AG04449 (cell line): ENCODE data around the gene TMEM109.

Experiments used
- CTCF ChIA-PET: fragments of 350-600 bp; formaldehyde crosslinking; extraction: SDS; loops from one replicate; lab custom pipeline; 2021; ENCODE audit warnings: antibody characterized with exemption; lab: Yijun Ruan, JAX
- POLR2A ChIA-PET: fragments of 400-600, 350-600 bp; formaldehyde crosslinking; extraction: SDS; loops from one replicate; lab custom pipeline; 2020; ENCODE audit warnings: antibody characterized with exemption, inconsistent platforms; lab: Yijun Ruan, JAX
- DNase-seq: peaks from one replicate; pipeline ENCODE4 v3.0.0-alpha.2; 2010; ENCODE audit warnings: low read depth, low spot score
- H3K4me3 ChIP-seq: 2 replicates; pipeline ENCODE4 v1.5.1; 2011; ENCODE audit warnings: low read depth, mild to moderate bottlenecking, control low read depth, low read length
- TF ChIP-seq, protein P1 (sequence below): IDR thresholded peaks from one replicate; pipeline ENCODE4 v1.5.1; 2011; ENCODE audit warnings: mild to moderate bottlenecking, moderate library complexity, low read length, control low read depth, inconsistent platforms; ENCODE audit not compliant: insufficient read depth; ENCODE audit errors: missing control alignments

The TMEM109 gene

DNA sequence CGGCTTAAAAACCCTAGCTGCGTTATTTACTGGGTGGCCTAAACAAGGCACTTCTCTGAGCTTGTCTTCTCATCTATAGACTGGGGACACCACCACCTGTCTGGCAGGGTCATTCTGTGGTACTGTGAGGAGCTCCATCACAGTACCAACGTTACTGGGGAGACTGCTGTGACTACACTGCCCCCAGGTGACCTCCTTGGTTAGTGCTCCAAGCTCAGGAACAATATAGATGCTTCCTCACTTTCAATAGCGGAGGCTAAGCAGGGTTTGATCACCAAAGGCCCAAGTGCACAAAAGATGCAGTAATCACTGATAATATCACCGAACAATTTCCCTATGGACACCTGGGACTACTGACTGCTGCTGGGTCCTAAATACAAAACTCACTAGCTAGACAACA lies 26.4 kb upstream of the TMEM109 start:
- no peak overlapping the region for H3K4me3 ChIP-seq
- no peak for DNase-seq
- TF ChIP-seq, protein P1, sequence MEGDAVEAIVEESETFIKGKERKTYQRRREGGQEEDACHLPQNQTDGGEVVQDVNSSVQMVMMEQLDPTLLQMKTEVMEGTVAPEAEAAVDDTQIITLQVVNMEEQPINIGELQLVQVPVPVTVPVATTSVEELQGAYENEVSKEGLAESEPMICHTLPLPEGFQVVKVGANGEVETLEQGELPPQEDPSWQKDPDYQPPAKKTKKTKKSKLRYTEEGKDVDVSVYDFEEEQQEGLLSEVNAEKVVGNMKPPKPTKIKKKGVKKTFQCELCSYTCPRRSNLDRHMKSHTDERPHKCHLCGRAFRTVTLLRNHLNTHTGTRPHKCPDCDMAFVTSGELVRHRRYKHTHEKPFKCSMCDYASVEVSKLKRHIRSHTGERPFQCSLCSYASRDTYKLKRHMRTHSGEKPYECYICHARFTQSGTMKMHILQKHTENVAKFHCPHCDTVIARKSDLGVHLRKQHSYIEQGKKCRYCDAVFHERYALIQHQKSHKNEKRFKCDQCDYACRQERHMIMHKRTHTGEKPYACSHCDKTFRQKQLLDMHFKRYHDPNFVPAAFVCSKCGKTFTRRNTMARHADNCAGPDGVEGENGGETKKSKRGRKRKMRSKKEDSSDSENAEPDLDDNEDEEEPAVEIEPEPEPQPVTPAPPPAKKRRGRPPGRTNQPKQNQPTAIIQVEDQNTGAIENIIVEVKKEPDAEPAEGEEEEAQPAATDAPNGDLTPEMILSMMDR = peak; percentile 72
- ChIA-PET POLR2A (interaction anchor here (0.5 to 1.8 kb wide), 4 partner anchors 12 to 56 kb away, joined by 3 to 12 read pairs (median 4); no protein-coding TSS in a partner anchor), CTCF (interaction anchor here (0.5 to 26.0 kb wide), 22 partner anchors 10 to 1065 kb away, joined by 3 to 1087 read pairs (median 4); partner anchors contain the start of genes CCDC86 and ZP1)

DNA sequence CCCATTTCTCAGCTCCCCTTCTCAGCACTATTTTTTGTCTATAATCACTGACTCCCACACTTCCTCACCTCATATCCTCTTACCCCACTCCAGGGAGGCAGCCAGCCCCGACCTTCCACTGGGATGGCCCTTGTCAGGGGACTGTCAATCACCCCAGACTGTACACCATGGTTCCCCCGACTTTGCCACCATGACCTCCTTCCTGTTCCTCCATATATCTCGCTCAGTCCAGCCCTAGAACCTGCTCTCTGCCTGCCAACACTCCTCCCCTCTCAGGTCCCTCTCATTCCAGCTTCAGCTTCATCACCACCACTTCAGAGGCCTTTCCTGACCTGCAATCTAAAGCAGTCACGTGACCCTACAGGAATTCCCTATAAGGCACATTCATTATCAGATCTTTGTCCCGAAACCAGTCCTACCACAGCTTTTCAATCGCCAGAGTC lies 24.1 kb upstream of the TMEM109 start:
- TF ChIP-seq, protein P1 = no peak
- ChIA-PET CTCF (interaction anchor here (1.3 to 26.0 kb wide), 5 partner anchors 11 to 112 kb away, joined by 5 to 1087 read pairs (median 80); partner anchors contain the start of gene CCDC86), POLR2A (no interaction called here)
- no peak overlapping the region for H3K4me3 ChIP-seq
- no peak for DNase-seq

DNA sequence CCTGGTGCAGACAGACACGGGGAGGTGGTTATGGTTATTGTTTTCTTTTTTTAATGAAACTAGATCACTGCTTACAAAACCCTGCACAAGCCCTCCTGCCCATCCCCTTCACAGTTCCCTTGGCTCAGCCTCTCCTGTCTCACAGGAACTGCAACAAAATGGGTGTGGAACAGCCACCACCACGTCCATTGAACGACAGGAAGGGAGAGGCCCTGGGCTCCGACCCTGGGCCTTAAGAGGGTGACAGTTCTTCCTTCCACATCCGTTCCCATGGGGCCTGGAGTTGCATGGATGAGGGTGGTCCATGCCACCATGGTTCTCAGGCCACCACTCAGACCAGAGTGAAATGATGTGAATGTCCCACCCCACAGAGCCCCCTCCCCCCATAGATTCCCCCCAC lies 23.3 kb upstream of the TMEM109 start:
- ChIA-PET POLR2A (no interaction called here), CTCF (interaction anchor here (4.2 to 26.0 kb wide), 3 partner anchors 10 to 113 kb away, joined by 80 to 1087 read pairs (median 157); partner anchors contain the start of gene CCDC86)
- no peak overlapping the region for H3K4me3 ChIP-seq
- TF ChIP-seq, protein P1 = no peak
- no peak for DNase-seq

DNA sequence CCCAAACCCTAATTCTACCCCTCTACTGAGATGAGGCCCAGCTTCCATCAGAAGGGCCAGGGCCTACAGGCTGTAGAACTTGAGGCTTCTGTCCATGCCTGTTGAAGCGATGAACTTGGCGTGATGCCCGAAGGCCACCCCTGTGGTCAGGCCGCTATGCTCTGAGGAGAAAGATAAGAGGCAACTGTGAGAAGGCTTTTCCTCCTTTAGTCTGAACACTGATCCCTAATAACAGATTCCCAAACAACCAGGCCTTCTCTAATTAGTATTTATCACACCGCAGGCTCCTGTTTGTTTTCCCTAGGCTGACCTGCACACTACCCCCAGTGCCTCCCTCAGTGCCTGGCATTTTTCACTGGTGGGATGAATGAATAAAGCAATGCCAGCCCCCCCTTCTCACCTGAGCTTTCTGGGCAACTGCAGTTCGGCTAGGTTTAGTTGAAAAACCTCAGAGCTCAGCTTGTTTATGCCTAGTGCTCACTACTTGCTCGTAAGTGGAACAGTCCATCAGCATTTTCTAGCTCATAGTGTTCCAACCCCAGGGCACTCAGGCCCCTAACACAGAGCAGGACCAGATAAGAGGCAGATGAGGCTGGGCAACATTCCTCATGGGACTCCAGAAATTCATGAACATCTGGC lies 22.7 kb upstream of the TMEM109 start:
- ChIA-PET POLR2A (no interaction called here), CTCF (interaction anchor here (4.2 to 26.0 kb wide), 3 partner anchors 10 to 113 kb away, joined by 80 to 1087 read pairs (median 157); partner anchors contain the start of gene CCDC86)
- TF ChIP-seq, protein P1 = no peak
- no peak for DNase-seq
- H3K4me3 ChIP-seq = no peak overlapping the region

DNA sequence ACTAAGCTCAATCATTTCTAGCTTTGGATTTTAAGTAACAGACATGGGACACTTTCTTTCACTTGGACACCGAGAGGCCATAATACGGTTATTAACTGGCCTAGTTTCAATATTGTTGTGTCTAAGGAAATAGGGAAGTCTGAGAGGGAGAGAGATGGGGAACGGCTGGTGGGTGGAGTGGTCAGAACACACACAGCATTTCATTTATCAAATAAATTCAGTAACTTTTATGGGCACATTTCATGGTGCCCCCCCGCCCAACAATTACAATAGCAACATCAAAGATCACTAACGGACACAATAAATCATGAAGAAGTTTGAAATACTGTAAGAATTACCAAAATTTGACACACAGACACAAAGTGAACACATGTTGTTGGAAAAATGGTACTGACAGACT lies 18.3 kb upstream of the TMEM109 start:
- TF ChIP-seq, protein P1 = no peak
- CTCF ChIA-PET = interaction anchor here (1.4 to 26.0 kb wide), 5 partner anchors 6 to 58 kb away, joined by 5 to 1087 read pairs (median 8); partner anchors contain the start of gene CCDC86
- POLR2A ChIA-PET = no interaction called here
- H3K4me3 ChIP-seq = no peak overlapping the region
- no peak for DNase-seq

DNA sequence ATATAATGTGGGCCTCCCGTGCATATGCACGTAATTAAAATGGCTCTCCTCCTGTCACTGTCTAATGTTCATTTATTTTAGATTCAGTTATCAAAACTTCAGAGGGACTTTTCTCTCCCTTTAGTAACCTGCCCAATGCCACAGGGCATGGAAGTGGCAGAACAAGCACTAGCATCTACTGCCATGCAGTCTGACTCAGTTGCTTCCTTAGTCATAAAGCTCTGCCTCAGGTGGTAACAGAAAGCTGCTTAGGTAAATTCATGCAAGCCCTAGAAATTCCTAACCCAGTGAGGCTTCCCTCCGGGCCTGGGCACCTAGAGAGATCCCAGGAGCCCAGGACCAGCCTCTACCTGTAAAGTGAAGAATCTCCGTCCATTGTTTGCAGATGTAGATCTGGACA lies 16.5 kb upstream of the TMEM109 start:
- TF ChIP-seq, protein P1 = no peak
- no peak for DNase-seq
- ChIA-PET CTCF (interaction anchor here (1.0 to 26.0 kb wide), 7 partner anchors 8 to 120 kb away, joined by 3 to 1087 read pairs (median 19); partner anchors contain the start of gene CCDC86), POLR2A (no interaction called here)
- no peak overlapping the region for H3K4me3 ChIP-seq
